ENCODE results near the gene CHST15.

CHST15 gene

DNA sequence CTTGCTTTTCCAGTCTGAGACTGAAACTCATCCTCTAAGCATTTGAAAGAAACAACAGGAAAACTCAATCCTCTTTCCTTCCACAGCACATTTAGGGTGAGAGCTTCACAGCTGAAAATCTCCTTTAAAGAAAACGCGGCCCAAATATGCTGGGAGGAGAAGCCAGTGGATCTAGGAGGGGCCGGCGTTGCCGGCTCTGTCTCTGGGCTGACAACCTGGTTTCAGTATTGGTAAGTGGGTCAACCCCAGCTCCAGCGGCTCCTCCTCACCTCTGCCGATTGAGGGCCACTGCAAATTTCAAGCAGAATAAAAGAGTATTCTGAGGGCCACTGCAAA is 126.5 kb downstream of the CHST15 start:
- TF ChIP-seq, protein P1, sequence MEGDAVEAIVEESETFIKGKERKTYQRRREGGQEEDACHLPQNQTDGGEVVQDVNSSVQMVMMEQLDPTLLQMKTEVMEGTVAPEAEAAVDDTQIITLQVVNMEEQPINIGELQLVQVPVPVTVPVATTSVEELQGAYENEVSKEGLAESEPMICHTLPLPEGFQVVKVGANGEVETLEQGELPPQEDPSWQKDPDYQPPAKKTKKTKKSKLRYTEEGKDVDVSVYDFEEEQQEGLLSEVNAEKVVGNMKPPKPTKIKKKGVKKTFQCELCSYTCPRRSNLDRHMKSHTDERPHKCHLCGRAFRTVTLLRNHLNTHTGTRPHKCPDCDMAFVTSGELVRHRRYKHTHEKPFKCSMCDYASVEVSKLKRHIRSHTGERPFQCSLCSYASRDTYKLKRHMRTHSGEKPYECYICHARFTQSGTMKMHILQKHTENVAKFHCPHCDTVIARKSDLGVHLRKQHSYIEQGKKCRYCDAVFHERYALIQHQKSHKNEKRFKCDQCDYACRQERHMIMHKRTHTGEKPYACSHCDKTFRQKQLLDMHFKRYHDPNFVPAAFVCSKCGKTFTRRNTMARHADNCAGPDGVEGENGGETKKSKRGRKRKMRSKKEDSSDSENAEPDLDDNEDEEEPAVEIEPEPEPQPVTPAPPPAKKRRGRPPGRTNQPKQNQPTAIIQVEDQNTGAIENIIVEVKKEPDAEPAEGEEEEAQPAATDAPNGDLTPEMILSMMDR (IDR thresholded peaks at IDR 0.05; ENCODE audit: unreplicated experiment in 3 of 3) = no peak
- peaks cover 86% of the 10 kb centered on the region for H3K27me3 Mint-ChIP-seq (ENCODE audit: low read depth)
- H3K27ac Mint-ChIP-seq = no peak overlapping the region
- peaks cover 7% of the 10 kb centered on the region for H3K4me1 Mint-ChIP-seq
- no peak overlapping the region for H3K4me3 Mint-ChIP-seq
- H3K36me3 Mint-ChIP-seq (ENCODE audit: low read depth) = no peaks in the 10 kb centered on the region
- peaks cover 4% of the 10 kb centered on the region for H3K9me3 Mint-ChIP-seq

DNA sequence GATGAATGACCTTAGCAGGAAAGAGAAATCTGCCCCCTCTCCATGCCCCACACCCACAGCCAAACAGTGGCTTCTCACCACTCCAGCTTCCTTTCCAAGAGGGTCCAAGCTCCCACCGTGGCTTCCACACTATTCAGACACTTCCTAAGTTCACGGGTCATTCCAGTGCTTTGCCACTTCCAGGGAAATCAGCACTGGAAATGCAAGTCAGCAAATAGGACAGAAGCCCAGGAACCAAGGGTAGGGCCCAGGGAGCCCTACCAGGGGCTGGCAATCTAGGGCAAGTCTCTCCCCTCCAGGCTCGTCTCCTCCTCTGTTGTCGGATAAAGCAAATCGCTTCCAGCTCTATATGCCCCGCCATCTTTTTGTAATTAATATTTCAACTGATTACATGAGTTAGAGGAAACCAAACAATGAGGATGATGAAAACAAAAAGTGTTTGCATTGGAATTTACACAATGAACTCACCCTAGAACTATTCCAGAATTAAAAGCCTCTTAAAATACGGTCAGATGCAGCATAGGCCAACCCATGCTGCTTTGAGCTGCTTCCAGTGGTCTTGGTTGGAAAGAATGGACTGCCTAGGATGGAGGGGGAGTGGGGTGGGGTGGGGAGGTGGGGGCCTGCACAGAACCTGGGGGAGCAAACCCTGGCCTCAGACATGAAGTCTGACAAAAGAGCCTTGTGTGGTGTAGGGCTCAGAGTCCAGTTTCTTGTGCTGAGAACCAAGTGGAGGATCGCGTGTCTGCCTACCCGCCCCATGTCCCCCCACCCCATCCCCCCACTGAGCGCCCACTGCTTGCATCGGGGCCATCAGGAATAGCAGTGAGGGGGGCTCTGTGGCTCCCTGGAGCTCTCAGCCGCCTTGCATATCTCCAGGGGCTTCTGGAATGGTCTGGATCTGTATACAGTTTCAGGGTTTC is 127.2 kb downstream of the CHST15 start:
- Mint-ChIP-seq H3K4me3 (no peak overlapping the region), H3K4me1 (peaks cover 7% of the 10 kb centered on the region), H3K27me3 (ENCODE audit: low read depth) (peaks cover 80% of the 10 kb centered on the region), H3K36me3 (ENCODE audit: low read depth) (no peaks in the 10 kb centered on the region), H3K27ac (no peak overlapping the region), H3K9me3 (peaks cover 4% of the 10 kb centered on the region)
- TF ChIP-seq, protein P1 (IDR thresholded peaks at IDR 0.05; ENCODE audit: unreplicated experiment in 3 of 3) = no peak

DNA sequence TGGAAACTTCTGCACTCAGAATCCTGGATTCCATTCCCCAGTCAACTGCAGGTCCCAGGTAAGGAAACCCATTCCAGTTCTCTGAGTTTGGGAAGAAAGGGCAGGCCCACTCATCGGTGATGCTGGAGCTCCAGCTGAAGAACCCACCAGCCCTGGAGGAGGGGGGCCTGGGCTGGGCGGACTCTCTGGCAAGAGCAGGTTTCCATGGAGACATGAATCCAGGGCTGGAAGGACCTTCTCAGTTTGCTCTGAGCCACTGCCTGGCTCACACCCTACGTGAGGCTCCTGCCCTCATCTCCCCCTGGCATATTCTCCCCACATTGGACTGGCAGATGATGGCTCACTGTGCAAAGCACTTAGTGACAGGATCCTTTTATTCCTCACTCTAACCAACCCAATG is 128.4 kb downstream of the CHST15 start:
- H3K36me3 Mint-ChIP-seq (ENCODE audit: low read depth) = no peaks in the 10 kb centered on the region
- peaks cover 67% of the 10 kb centered on the region for H3K27me3 Mint-ChIP-seq (ENCODE audit: low read depth)
- peaks cover 4% of the 10 kb centered on the region for H3K9me3 Mint-ChIP-seq
- no peak overlapping the region for H3K4me3 Mint-ChIP-seq
- TF ChIP-seq, protein P1 (IDR thresholded peaks at IDR 0.05; ENCODE audit: unreplicated experiment in 3 of 3) = no peak
- no peak overlapping the region for H3K27ac Mint-ChIP-seq
- peaks cover 7% of the 10 kb centered on the region for H3K4me1 Mint-ChIP-seq

DNA sequence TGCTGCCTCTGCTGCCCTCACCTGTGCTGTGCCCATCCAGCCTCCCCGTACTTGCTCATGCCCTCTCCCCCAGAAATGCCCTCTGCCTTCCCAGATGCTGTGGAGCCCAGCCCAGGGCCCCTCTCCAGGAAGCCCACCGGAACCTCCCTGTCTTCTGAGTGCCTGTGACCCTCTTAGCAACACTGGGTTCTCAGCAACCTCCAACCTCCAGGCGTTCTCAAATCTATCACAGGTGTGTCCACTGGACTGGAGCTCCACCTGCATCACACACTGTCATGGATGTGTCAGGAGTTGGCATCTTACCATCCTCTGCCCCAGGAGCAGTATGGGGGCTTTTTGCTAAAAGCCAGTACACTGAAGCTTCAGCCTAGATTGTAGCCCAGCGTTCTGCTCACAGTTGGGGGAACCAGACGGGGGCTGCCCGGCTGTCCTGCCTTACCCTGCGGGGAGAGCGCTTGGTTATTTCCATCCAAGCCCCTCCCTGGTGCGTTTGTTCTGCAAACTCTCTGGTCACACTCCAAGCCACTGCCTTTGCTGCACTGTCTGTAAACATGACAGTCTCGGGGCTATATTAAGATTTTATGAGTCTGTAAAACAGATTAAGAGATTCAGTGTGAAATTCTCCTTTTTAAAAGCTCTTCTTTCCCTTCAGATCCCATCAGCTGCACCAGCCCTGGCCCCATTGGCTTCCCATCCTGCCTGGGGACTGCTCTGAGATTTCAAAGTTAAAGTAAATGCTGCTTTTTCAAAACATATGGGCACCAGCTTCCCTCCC is 130.5 kb downstream of the CHST15 start:
- no peaks in the 10 kb centered on the region for H3K36me3 Mint-ChIP-seq (ENCODE audit: low read depth)
- H3K27me3 Mint-ChIP-seq (ENCODE audit: low read depth) = peaks cover 57% of the 10 kb centered on the region
- H3K27ac Mint-ChIP-seq = no peak overlapping the region
- peaks cover 7% of the 10 kb centered on the region for H3K4me1 Mint-ChIP-seq
- TF ChIP-seq, protein P1 (IDR thresholded peaks at IDR 0.05; ENCODE audit: unreplicated experiment in 3 of 3) = no peak
- peaks cover 4% of the 10 kb centered on the region for H3K9me3 Mint-ChIP-seq
- H3K4me3 Mint-ChIP-seq = no peak overlapping the region

DNA sequence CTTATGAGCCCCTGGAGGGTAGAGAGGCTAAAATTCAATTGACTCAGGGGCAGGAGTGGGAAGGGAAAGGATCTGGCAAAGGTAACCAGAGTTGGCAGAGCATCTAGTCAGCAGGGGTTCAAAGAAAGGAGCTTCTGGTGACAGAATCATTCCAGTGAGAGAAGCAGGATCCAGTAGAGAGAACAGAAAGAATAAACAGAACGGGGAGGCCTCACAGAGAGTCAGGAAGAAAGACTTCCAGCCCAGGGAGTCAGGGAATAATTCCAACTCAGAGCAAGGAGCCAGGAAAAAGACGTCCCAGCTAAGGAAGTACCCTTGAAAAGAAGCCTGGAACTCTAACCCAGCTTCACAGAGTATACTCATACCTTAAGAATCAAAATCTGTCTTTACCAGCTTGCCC is 135.2 kb downstream of the CHST15 start:
- H3K27me3 Mint-ChIP-seq (ENCODE audit: low read depth) = peaks cover 19% of the 10 kb centered on the region
- H3K4me3 Mint-ChIP-seq = no peak overlapping the region
- no peak overlapping the region for H3K27ac Mint-ChIP-seq
- peaks cover 1% of the 10 kb centered on the region for H3K4me1 Mint-ChIP-seq
- no peaks in the 10 kb centered on the region for H3K36me3 Mint-ChIP-seq (ENCODE audit: low read depth)
- TF ChIP-seq, protein P1 (IDR thresholded peaks at IDR 0.05; ENCODE audit: unreplicated experiment in 3 of 3) = no peak
- peaks cover 4% of the 10 kb centered on the region for H3K9me3 Mint-ChIP-seq
